Adrenal gland (tissue), 5 donors: ENCODE results near the gene GC.

ENCODE experiments used
- POLR2A ChIP-seq, 2 donors: fragments of 450-650 bp; IDR thresholded peaks; one replicate each; pipeline ENCODE4 v1.6.1; 2017; ENCODE audit warnings: antibody characterized with exemption in 2 of 2, mild to moderate bottlenecking in 2 of 2, moderate library complexity in 1 of 2
- TF ChIP-seq, protein P1 (sequence below), 6 experiments: fragments of 450-650 bp in 4 of 6; fragments of 200-600 bp in 2 of 6; sonication (generic) in 1 of 6; IDR thresholded peaks; 1 replicate in 5 of 6; 2 replicates in 1 of 6; pipeline versions ENCODE4 v1.5.1 to v1.8.0; 2016 to 2021; ENCODE audit warnings: antibody characterized with exemption in 6 of 6, mild to moderate bottlenecking in 2 of 6, moderate library complexity in 1 of 6
- donor health status: DM: no; HTN: no; CAD: no.

DNA sequence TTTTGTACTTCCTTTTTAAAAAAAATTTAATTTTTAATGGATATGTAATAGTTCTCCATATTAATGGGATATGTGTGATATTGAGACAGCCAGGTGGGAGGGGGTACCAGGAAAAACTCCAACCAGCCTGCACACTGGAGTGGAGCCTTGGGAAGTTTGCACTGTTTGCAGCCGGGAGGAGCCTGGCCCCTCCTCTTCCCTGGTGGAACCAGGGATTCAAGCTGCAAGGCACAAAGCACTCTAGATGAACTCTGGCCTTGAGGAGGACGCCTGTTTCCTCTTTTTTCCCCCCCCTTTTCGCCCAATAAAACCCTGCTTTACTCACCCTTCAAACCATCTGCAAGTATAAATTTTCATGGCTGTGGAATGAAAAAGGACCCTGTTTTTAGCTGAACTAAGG lies 48.2 kb upstream of the GC start:
- TF ChIP-seq, protein P1, sequence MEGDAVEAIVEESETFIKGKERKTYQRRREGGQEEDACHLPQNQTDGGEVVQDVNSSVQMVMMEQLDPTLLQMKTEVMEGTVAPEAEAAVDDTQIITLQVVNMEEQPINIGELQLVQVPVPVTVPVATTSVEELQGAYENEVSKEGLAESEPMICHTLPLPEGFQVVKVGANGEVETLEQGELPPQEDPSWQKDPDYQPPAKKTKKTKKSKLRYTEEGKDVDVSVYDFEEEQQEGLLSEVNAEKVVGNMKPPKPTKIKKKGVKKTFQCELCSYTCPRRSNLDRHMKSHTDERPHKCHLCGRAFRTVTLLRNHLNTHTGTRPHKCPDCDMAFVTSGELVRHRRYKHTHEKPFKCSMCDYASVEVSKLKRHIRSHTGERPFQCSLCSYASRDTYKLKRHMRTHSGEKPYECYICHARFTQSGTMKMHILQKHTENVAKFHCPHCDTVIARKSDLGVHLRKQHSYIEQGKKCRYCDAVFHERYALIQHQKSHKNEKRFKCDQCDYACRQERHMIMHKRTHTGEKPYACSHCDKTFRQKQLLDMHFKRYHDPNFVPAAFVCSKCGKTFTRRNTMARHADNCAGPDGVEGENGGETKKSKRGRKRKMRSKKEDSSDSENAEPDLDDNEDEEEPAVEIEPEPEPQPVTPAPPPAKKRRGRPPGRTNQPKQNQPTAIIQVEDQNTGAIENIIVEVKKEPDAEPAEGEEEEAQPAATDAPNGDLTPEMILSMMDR (IDR thresholded peaks at IDR 0.05), result no peak
- no peak for TF ChIP-seq POLR2A (IDR thresholded peaks at IDR 0.05)
